OCI-LY1 (cell line): ENCODE results near the gene CDKAL1.

ENCODE experiments used
- H2AFZ ChIP-seq: fragments of 200-600 bp; sonication (generic), shearing (Covaris generic); 2 replicates; pipeline ENCODE4 v1.6.0; 2014; ENCODE audit warnings: antibody characterized with exemption, mild to moderate bottlenecking, low read length
- H3F3A ChIP-seq: fragments of 200-600 bp; sonication (generic), shearing (Covaris generic); 2 replicates; pipeline ENCODE4 v1.6.0; 2014; ENCODE audit warnings: mild to moderate bottlenecking, antibody characterized with exemption, low read length, moderate library complexity; ENCODE audit not compliant: insufficient read depth
- H3K27ac ChIP-seq: fragments of 200-600 bp; sonication (generic); 2 replicates; pipeline ENCODE4 v1.5.1; 2014; ENCODE audit warnings: low read length, mixed run types, mild to moderate bottlenecking, low read depth; ENCODE audit not compliant: poor library complexity, severe bottlenecking
- H3K27me3 ChIP-seq: fragments of 200-600 bp; sonication (generic); 2 replicates; pipeline ENCODE4 v1.6.0; 2014; ENCODE audit warnings: antibody characterized with exemption, mild to moderate bottlenecking, low read length, moderate library complexity; ENCODE audit not compliant: insufficient read depth
- H3K36me3 ChIP-seq: fragments of 200-600 bp; sonication (generic); 2 replicates; pipeline ENCODE4 v1.6.1; 2014; ENCODE audit warnings: mild to moderate bottlenecking, antibody characterized with exemption, low read length, moderate library complexity, mixed read lengths; ENCODE audit not compliant: insufficient read depth
- H3K4me1 ChIP-seq: fragments of 200-600 bp; sonication (generic); 2 replicates; pipeline ENCODE4 v1.5.1; 2014; ENCODE audit warnings: mild to moderate bottlenecking, low read length, moderate library complexity; ENCODE audit not compliant: insufficient read depth, severe bottlenecking
- H3K4me2 ChIP-seq: fragments of 200-600 bp; sonication (generic), shearing (Covaris generic); 2 replicates; pipeline ENCODE4 v1.6.1; 2014; ENCODE audit warnings: low read length
- H3K4me3 ChIP-seq: fragments of 200-600 bp; sonication (generic); 2 replicates; pipeline ENCODE4 v1.5.1; 2014; ENCODE audit warnings: low read length, low read depth, mild to moderate bottlenecking, mixed read lengths; ENCODE audit not compliant: poor library complexity, severe bottlenecking
- H3K79me2 ChIP-seq: fragments of 200-600 bp; shearing (Covaris generic); 2 replicates; pipeline ENCODE4 v1.6.1; 2016; ENCODE audit warnings: mixed run types, low read length, mixed read lengths; ENCODE audit not compliant: insufficient read depth
- H3K9ac ChIP-seq: fragments of 200-600 bp; sonication (generic), shearing (Covaris generic); 2 replicates; pipeline ENCODE4 v1.6.1; 2014; ENCODE audit warnings: mild to moderate bottlenecking, low read length, mixed read lengths
- H3K9me2 ChIP-seq: fragments of 200-600 bp; sonication (generic), shearing (Covaris generic); 2 replicates; pipeline ENCODE4 v1.6.1; 2014; ENCODE audit warnings: low read depth, mild to moderate bottlenecking, low read length, mixed read lengths
- H3K9me3 ChIP-seq: fragments of 200-600 bp; shearing (Covaris generic); 2 replicates; pipeline ENCODE4 v1.6.1; 2014; ENCODE audit warnings: low read length, mixed read lengths
- H4K20me1 ChIP-seq: fragments of 200-600 bp; sonication (generic), shearing (Covaris generic); 2 replicates; pipeline ENCODE4 v1.6.0; 2016; ENCODE audit warnings: mild to moderate bottlenecking, low read length; ENCODE audit not compliant: insufficient read depth
- EZH2 ChIP-seq: fragments of 200-600 bp; sonication (generic), shearing (Covaris generic); IDR thresholded peaks from 2 replicates; pipeline ENCODE4 v1.8.0; 2017; ENCODE audit warnings: borderline replicate concordance, mixed run types, mild to moderate bottlenecking, antibody characterized with exemption, low read length, moderate library complexity, mixed read lengths
- TF ChIP-seq, protein P1 (sequence below): fragments of 200-600 bp; sonication (generic), shearing (Covaris generic); IDR thresholded peaks from 2 replicates; pipeline ENCODE4 v1.5.1; 2017; ENCODE audit warnings: mild to moderate bottlenecking, antibody characterized with exemption, low read length, moderate library complexity, mixed read lengths

The CDKAL1 gene

DNA sequence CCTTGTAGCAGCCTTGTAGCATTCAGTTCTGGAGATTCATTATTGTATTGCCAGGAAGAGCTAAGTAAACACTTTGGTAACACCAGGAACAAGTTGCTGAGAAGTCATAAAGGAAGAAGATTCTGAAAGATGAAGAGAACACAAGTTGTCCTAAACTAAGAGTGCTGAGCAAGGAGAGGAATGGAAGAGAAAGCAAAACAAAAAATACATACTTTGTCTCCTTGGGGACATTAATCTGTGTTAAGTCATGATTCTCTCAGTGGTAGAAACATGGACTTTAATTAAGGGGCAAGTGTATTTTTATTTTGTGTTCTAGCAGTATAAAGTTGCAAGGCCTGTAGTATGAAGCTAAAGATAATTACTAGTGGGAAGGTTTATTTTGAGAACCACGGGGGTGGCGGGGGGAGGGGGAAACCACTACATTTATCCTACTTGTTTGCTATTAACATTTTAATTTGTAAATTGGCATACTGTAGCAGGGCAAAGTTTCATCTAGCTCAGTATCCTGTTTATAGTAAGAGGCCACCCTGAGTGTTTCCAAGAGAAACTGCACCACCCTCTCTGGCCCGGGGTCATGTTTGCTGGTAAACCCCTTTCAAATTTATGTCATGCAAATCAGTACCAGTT lies 463.0 kb downstream of the CDKAL1 start:
- Histone ChIP-seq H3K9me3 (no peaks in the 10 kb centered on the region), H3K79me2 (no peaks in the 10 kb centered on the region), H3K9ac (no peak overlapping the region), H3K4me1 (no peaks in the 10 kb centered on the region), H3K27ac (no peak overlapping the region), H4K20me1 (no peaks in the 10 kb centered on the region), H3K4me2 (no peak overlapping the region), H3K36me3 (no peaks in the 10 kb centered on the region; the same call in 1 of the 2 replicates), H2AFZ (no peak overlapping the region), H3K9me2 (no peaks in the 10 kb centered on the region), H3K4me3 (no peak overlapping the region), H3K27me3 (no peaks in the 10 kb centered on the region), H3F3A (no peaks in the 10 kb centered on the region)
- TF ChIP-seq, protein P1, sequence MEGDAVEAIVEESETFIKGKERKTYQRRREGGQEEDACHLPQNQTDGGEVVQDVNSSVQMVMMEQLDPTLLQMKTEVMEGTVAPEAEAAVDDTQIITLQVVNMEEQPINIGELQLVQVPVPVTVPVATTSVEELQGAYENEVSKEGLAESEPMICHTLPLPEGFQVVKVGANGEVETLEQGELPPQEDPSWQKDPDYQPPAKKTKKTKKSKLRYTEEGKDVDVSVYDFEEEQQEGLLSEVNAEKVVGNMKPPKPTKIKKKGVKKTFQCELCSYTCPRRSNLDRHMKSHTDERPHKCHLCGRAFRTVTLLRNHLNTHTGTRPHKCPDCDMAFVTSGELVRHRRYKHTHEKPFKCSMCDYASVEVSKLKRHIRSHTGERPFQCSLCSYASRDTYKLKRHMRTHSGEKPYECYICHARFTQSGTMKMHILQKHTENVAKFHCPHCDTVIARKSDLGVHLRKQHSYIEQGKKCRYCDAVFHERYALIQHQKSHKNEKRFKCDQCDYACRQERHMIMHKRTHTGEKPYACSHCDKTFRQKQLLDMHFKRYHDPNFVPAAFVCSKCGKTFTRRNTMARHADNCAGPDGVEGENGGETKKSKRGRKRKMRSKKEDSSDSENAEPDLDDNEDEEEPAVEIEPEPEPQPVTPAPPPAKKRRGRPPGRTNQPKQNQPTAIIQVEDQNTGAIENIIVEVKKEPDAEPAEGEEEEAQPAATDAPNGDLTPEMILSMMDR: no peak

DNA sequence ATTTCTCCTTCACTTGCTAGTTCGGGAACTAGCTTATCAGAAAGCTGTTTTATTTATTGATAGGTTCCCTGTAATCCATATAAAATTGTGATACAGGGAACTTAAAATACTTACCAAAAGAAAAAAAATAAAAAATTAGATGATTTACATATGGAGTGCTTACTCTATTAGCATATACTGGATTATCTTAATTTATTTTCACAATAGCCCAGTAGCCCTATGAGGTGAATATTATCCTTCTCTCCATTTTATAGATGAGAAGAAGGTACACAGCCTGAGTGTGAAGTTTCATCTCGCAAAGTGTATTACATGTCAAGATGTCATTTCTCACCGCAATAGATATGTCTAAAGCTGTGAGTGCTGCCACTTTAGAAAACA lies 463.5 kb downstream of the CDKAL1 start:
- Histone ChIP-seq H3K4me2 (no peak overlapping the region), H2AFZ (no peak overlapping the region), H3K36me3 (no peaks in the 10 kb centered on the region; the same call in 1 of the 2 replicates)

DNA sequence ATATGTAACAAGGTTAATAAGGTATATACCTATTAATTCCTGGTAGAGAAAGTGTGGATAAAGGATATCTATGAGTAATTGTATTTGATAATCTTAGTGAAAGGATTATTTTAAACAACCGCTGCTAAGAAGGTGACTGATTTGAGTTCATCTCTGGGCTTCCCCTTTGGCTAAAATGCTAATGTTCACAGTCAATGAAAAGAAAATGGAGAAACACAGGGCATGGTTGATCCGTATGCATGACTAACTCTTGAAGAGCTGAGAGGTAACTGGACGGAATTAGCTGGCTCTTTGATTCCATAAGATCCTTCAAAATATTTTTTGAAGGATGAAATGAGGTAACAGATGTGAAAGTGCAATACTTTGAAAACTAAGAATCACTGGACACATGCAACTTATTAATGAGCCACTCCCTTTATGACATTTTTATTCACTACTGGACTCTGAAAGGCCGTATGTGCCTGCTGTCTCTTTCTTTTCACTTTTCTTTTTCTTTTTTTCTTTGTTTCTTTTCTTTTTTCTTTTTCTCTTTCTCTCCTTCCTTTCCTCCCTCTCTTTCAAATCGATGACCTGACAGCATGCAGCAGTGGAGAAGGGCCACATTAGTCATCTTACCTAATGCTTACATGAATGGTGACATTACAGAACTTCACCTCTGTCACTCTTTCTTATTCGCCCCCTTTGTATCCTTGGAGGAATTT lies 464.6 kb downstream of the CDKAL1 start:
- no peak overlapping the region for H3K4me2 ChIP-seq
- TF ChIP-seq, protein P1: no peak
- TF ChIP-seq EZH2: no peak
- H3K36me3 ChIP-seq: no peaks in the 10 kb centered on the region; the same call in 1 of the 2 replicates
- no peaks in the 10 kb centered on the region for H3F3A ChIP-seq
- no peaks in the 10 kb centered on the region for H3K27me3 ChIP-seq
- H3K9ac ChIP-seq: no peak overlapping the region
- H2AFZ ChIP-seq: no peak overlapping the region
- H3K9me3 ChIP-seq: no peaks in the 10 kb centered on the region
- H3K79me2 ChIP-seq: no peaks in the 10 kb centered on the region
- H3K27ac ChIP-seq: no peak overlapping the region
- no peak overlapping the region for H3K4me3 ChIP-seq
- peaks cover 4% of the 10 kb centered on the region for H3K4me1 ChIP-seq
- no peaks in the 10 kb centered on the region for H4K20me1 ChIP-seq
- H3K9me2 ChIP-seq: no peaks in the 10 kb centered on the region

More for the DNA sequence above, 463.5 kb downstream of the CDKAL1 start:
- Histone ChIP-seq H3K27me3 (no peaks in the 10 kb centered on the region), H3K79me2 (no peaks in the 10 kb centered on the region), H3K4me3 (no peak overlapping the region), H3K9me2 (no peaks in the 10 kb centered on the region), H3K27ac (no peak overlapping the region), H3F3A (no peaks in the 10 kb centered on the region), H3K9me3 (no peaks in the 10 kb centered on the region), H3K9ac (no peak overlapping the region), H4K20me1 (no peaks in the 10 kb centered on the region), H3K4me1 (no peaks in the 10 kb centered on the region)
- TF ChIP-seq, protein P1: no peak
- no peak for TF ChIP-seq EZH2
